Prostate gland (tissue), 2 donors: ENCODE measurements around the gene LARGE2. TPM values are rescaled to one million over a fixed set of nuclear protein-coding genes. Genes with fewer than 3 reads are reported as not detected.

ENCODE experiments used
- DNase-seq: peaks from one replicate; pipeline ENCODE4 v3.0.0-alpha.2; 2019; ENCODE audit warnings: low spot score
- H3K27ac ChIP-seq, 2 donors: fragments of 200-600 bp; sonication (generic); 2 replicates each; pipeline ENCODE4 v1.5.1; 2017 to 2019
- H3K27me3 ChIP-seq: fragments of 200-600 bp; sonication (generic); replicated peaks from 2 replicates; pipeline ENCODE4 v1.5.1; 2019; ENCODE audit not compliant: insufficient read depth
- H3K36me3 ChIP-seq, 2 donors: fragments of 200-600 bp; sonication (generic); 1 replicate in 1 of 2; 2 replicates in 1 of 2; pipeline versions ENCODE4 v1.5.1 to v1.8.1; 2017 to 2019
- H3K4me1 ChIP-seq: fragments of 200-600 bp; sonication (generic); replicated peaks from 2 replicates; pipeline ENCODE4 v1.5.1; 2019
- H3K4me3 ChIP-seq, 2 donors: fragments of 200-600 bp; sonication (generic); 2 replicates each; pipeline ENCODE4 v1.5.1; 2017 to 2019
- H3K9me3 ChIP-seq: fragments of 200-600 bp; sonication (generic); 2 replicates; pipeline ENCODE4 v1.5.1; 2017
- CTCF ChIP-seq, 4 experiments: fragments of 200-600 bp in 2 of 4; fragments of 450-650 bp in 2 of 4; sonication (generic) in 2 of 4; IDR thresholded peaks; 1 replicate in 3 of 4; 2 replicates in 1 of 4; pipeline ENCODE4 v1.5.1; 2016 to 2019; ENCODE audit warnings: antibody characterized with exemption in 4 of 4, mild to moderate bottlenecking in 2 of 4, moderate library complexity in 2 of 4
- POLR2A ChIP-seq: fragments of 450-650 bp; IDR thresholded peaks from one replicate; pipeline ENCODE4 v1.6.1; 2016; ENCODE audit warnings: antibody characterized with exemption, mild to moderate bottlenecking
- POLR2AphosphoS5 ChIP-seq: sonication (generic); formaldehyde crosslinking; IDR thresholded peaks from one replicate; pipeline ENCODE4 v1.6.1; 2017; ENCODE audit warnings: antibody characterized with exemption
- WGBS: methylation state at CpG from one replicate; pipeline ENCODE4 v1.1.5; 2018; 5-methylcytosine and 5-hydroxymethylcytosine counted together
- intact Hi-C: fragments of 100-400 bp; cut with DNase I; formaldehyde crosslinking; loops from one replicate; pipeline ENCODE4 v1.14.2; 2022
- total RNA-seq, 2 donors: library from RNA; depleted of rRNA; stranded (reverse); fragments of >200 nt; gene quantifications; one replicate each; pipeline ENCODE4 v1.1.0, GENCODE V29; 2016

LARGE2 gene
- 10 to 100 TPM; 20.2 to 33.6 TPM for total RNA-seq

- Histone ChIP-seq H3K4me1 (peaks cover 12% of the 10 kb centered on the region), H3K9me3 (no peaks in the 10 kb centered on the region), H3K4me3 (peak within 1 kb of the TSS; percentile 31 to 45), H3K27ac (peak within 1 kb of the TSS; percentile 89 to 90), H3K36me3 (no peaks in the 10 kb centered on the region), H3K27me3 (no peaks in the 10 kb centered on the region)
- WGBS = under 1% methylated on average over 68 of the region's 73 CpGs
- intact Hi-C loops = no loop called here
- DNase-seq = peak; percentile 56
- TF ChIP-seq CTCF (IDR thresholded peaks at IDR 0.05) (no peak), POLR2A (peak; percentile 44)
Observed at GRCh38 chr11:45922425-45923082, at the start of gene LARGE2. Gene LARGE2 (plus strand): TSS chr11:45922656. CDS start chr11:45922883, 227 bp downstream.

- no peak for DNase-seq
- Histone ChIP-seq H3K27me3 (no peaks in the 10 kb centered on the region), H3K27ac (no peak overlapping the region), H3K36me3 (peaks cover 3 to 4% of the 10 kb centered on the region in 2 donors), H3K4me1 (peaks cover 8% of the 10 kb centered on the region), H3K9me3 (no peaks in the 10 kb centered on the region), H3K4me3 (no peak overlapping the region)
- TF ChIP-seq POLR2A (no peak), POLR2AphosphoS5 (no peak), CTCF (IDR thresholded peaks at IDR 0.05) (no peak)
- intact Hi-C loops = no loop called here
- 46% methylated on average over 6 of the region's 6 CpGs for WGBS
Observed at GRCh38 chr11:45876401-45876800, 46.1 kb upstream of the LARGE2 start.

GRCh38 chr11:45877221-45877620, 45.2 kb upstream of the LARGE2 start:
- Histone ChIP-seq H3K27me3 (no peaks in the 10 kb centered on the region), H3K4me1 (peaks cover 8% of the 10 kb centered on the region), H3K36me3 (peaks cover 0 to 4% of the 10 kb centered on the region in 2 donors), H3K27ac (no peak overlapping the region), H3K9me3 (no peaks in the 10 kb centered on the region), H3K4me3 (no peak overlapping the region)
- intact Hi-C loops = no loop called here
- no peak for TF ChIP-seq POLR2A
- TF ChIP-seq CTCF (IDR thresholded peaks at IDR 0.05) = no peak
- no peak for TF ChIP-seq POLR2AphosphoS5
- DNase-seq = no peak
- 78% methylated on average over 8 of the region's 8 CpGs for WGBS

- WGBS = 97% methylated on average over 3 of the region's 3 CpGs
- no peaks in the 10 kb centered on the region for H3K27me3 ChIP-seq
- TF ChIP-seq POLR2A = no peak
- TF ChIP-seq CTCF (IDR thresholded peaks at IDR 0.05) = no peak
- no peak for TF ChIP-seq POLR2AphosphoS5
- H3K27ac ChIP-seq = no peak overlapping the region
- peaks cover 0 to 4% of the 10 kb centered on the region in 2 donors for H3K36me3 ChIP-seq
- H3K9me3 ChIP-seq = no peaks in the 10 kb centered on the region
- DNase-seq = no peak
- no peak overlapping the region for H3K4me3 ChIP-seq
- intact Hi-C loops = no loop called here
- H3K4me1 ChIP-seq = peaks cover 8% of the 10 kb centered on the region
Observed at GRCh38 chr11:45877845-45878244, 44.6 kb upstream of the LARGE2 start.
